GM19328 (cell line): ENCODE measurements around the gene C9orf50.
A peak's percentile ranks its signal among the peaks of the same experiment; 100 is the strongest.

Experiments used
- ATAC-seq: cut with Tn5 transposase; IDR thresholded peaks from one replicate; pipeline ENCODE4 v1.9.1; 2021; ENCODE audit warnings: mild to moderate bottlenecking, moderate library complexity; ENCODE audit not compliant: unreplicated experiment

The C9orf50 gene

DNA sequence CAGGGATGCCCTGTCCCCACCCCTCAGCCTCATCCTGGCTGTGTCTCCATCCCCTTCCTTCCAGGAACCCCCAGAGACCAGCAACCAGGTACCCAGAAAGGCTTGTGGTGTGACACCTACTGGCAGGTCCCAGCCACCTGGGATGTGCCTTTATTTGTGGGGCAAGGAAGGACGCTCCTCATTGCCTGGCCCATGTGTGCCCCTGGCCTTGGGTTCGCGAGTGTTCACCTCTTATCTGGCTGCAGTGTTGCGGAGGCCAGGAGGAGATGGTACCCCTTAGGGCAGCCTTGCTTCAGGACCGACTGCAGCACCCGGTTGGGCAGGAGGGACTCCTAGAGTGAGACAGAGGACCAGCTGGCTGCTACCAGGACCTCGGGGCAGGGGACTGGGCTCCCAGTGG, 8.8 kb downstream of the C9orf50 start:
- ATAC-seq = no peak

GRCh38 chr9:129611307-129611800, 9.5 kb downstream of the C9orf50 start:
- ATAC-seq = no peak

- peak; percentile 49 for ATAC-seq
Measured at GRCh38 chr9:129610473-129611306, 10.2 kb downstream of the C9orf50 start.

GRCh38 chr9:129610213-129610472, 10.8 kb downstream of the C9orf50 start:
- ATAC-seq = no peak

DNA sequence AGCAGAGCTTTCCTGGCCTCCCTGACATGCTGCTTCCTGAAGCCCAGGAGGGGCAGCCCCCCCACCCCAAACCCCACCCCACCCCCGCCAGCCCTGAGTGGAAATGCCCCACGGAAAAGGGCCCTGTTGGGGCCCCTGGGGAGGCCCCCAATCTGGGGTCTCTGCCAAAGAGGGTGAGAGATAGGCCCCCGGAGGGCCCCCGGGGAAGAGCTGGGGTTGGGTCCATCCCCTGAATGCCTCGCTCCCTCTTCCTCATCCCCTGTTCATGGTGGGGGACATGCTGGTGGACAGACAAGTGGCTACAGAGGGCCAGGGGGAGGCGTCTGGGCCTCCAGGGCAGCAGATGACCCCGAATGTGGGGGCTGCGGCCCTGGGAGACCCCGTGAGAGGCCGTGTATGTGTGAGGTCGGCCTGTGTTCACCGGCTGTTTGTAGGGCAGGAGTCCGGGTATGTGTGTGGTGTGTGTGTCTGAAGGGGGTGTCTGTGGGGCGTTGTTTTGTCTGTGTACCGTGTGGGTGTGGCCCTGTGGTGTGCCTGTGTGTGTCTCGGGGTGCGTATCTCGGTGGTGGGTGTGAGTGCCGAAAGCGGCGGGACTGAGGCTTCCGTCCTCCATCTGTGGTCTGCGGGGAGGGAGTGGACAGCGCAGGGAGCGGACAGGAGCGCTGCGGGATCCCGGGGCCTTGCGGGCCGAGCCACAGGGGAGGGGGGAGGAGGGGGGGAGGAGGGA, 11.3 kb downstream of the C9orf50 start:
- ATAC-seq = no peak

GRCh38 chr9:129608561-129609481, 12.1 kb downstream of the C9orf50 start:
- ATAC-seq = no peak

GRCh38 chr9:129607027-129607387, 13.9 kb downstream of the C9orf50 start:
- ATAC-seq = no peak

DNA sequence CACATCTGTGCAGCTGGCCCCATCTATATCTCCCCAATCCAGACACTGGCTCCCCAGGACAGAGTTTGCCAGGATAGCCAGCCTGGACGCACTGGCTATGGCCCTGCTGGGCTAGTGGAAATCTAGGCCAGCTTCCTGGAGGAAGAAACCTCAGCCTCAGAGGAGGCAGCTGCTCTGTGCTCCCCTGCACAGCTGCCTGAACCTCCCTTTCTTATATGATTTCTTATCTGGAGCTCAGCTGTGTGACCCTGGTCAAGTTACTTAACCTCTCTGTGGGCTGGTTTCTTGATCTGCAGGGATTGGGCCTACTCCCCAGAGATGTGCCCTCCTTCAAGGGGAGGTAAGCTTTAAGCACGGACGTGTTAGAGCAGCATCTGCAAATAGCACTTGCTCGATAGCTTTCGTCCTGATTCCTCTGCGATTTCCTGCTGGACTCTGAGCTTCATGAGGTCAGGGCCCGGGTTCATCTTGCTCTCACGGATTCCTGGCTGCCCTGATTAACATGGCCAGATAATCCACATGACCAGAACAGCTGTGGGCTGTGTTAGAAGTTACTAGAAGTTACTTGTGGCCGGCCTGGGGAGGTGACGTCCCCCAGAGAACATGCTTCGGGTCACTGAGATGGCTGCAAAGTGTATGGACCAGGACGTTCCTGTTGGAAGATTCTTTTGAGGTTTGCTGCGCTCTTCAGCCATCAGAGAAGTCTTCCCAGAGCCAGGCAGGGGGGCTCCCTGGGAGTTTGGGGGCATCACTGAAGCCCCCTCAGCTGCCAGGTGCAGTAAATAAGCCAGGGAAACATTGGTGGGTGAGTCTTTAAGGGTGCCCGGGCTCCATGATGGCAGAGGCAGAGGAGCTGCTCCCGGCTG, 14.5 kb downstream of the C9orf50 start:
- no peak for ATAC-seq

DNA sequence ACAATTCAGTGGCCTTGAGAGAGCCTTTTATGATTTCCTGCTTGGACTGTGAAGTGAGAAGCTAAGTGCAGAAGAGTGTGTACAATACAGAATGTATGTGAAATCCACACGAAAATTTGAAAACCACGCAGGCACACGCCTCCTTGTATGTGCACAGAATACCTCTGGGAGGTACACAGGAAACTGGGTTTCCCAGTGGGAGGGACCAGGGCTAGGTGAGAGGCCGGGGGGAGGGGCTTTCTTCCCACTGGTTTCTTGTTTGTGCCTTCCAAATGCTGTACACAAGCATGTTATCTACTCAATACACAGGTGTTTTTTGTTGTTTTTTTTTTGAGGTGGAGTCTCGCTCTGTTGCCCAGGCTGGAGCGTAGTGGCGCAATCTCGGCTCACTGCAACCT, 16.1 kb downstream of the C9orf50 start:
- ATAC-seq = no peak

DNA sequence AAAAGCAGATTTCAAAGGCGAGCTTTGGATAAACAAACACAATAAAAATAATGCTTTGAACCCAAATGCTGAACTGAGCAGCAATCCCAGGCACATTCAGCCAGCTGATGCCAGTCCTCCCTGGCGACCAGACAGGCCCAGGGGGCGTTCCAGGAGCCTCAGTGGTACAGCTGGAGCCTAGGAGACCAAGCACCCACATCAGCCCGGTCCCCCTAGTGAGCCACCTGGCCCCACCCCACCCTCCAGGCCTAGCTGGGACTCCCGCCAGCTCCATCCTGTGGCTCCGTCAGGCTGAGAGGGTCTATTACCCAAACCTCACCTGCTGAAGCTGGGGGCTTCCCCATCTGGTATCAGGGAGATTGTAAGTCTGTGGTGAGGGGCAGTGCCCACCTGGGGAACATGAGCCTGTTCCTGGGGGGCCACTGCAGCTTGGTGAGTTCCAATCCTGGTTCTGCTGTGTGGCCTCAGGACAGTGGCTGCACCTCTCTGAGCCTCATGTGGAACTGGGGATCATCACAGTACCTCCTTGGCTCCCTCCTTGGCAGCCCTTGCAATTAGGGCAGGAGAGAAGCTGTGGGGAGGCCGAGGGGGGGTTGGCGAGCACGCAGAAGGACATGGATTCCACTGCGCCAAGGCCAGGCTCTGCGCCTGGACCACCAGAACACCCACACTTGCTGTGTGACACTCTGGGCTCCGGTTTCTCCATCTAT, 16.7 kb downstream of the C9orf50 start:
- no peak for ATAC-seq

- ATAC-seq = no peak
Measured at GRCh38 chr9:129602598-129603415, 18.1 kb downstream of the C9orf50 start.

- no peak for ATAC-seq
Measured at GRCh38 chr9:129601082-129601674, 19.7 kb downstream of the C9orf50 start.

- no peak for ATAC-seq
Measured at GRCh38 chr9:129598089-129598596, 22.8 kb downstream of the C9orf50 start.

DNA sequence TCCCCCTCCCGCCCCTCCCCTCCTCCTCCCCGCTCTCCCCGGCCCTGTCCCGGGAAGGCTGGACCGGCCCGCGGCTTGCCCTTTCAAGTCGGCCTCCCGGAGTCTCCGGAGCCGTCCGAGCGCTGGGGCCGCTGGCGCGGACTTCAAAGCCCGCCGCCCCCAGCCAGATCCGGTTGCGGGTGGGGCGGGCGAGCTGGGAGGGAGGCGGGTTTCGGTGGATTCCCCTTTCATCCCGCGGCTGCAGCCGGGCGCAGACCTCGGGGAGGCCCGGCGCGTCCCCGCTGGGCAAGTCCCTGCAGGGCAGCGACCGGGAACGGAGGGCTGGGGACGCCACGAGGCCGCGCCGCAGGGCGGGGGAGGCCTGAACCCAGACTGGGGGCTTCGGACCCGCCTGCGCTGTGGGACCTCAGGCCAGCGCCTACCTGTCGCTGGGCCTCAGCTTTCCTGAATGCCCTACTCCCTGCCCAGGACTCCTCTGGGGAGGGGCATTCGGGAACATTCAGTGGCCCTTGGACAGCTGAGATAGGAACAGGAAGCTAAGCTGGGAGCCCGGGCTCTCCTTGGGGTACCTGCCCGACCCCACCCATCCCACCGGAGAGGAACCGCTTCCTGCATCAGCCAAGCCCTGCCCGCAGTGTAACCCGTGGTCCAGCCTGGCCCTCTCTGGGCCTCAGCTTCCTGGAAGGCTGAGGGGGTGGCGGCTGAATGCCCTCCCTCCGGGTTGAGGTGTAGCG, 23.4 kb downstream of the C9orf50 start:
- no peak for ATAC-seq

- ATAC-seq = no peak
Measured at GRCh38 chr9:129596541-129597331, 24.2 kb downstream of the C9orf50 start.

- ATAC-seq = no peak
Measured at GRCh38 chr9:129595903-129596540, 24.9 kb downstream of the C9orf50 start.
